B cell (primary cell): Measurements from ENCODE around the gene ODC1. TPM values are rescaled to one million over a fixed set of nuclear protein-coding genes. Genes with fewer than 3 reads are reported as not detected.

ENCODE experiments used
- ATAC-seq: fragments of 200-7000 bp; cut with Tn5 transposase; one replicate; pipeline ENCODE4 v1.10.0; 2021; ENCODE audit warnings: low read depth, mild to moderate bottlenecking, moderate number of reproducible peaks, moderate library complexity
- CTCF ChIA-PET: fragments of 350-600 bp; sonication (Branson Sonifier 250); formaldehyde crosslinking; loops from one replicate; lab custom pipeline; 2021; ENCODE audit warnings: antibody characterized with exemption, inconsistent platforms; lab: Charles Lee
- POLR2A ChIA-PET: fragments of 350-600 bp; sonication (Branson Sonifier 250); formaldehyde crosslinking; loops from one replicate; lab custom pipeline; 2021; ENCODE audit warnings: antibody characterized with exemption; lab: Charles Lee
- DNase-seq: peaks from one replicate; pipeline ENCODE4 v3.0.0; 2013
- H2AFZ ChIP-seq: 2 replicates; pipeline ENCODE4 v1.6.1; 2012; ENCODE audit warnings: mild to moderate bottlenecking, low read depth, low read length; ENCODE audit not compliant: insufficient read depth, poor library complexity, severe bottlenecking
- H3K27ac ChIP-seq, 2 donors: 1 replicate in 1 of 2; 2 replicates in 1 of 2; pipeline ENCODE4 v1.5.1; 2012 to 2013; ENCODE audit warnings: low read length in 2 of 2, mild to moderate bottlenecking in 2 of 2, moderate library complexity in 1 of 2
- H3K27me3 ChIP-seq, 4 experiments: fragments of 200-600 bp in 1 of 4; sonication (generic) in 1 of 4; replicated peaks in 1 of 4; 1 replicate in 2 of 4; 2 replicates in 2 of 4; pipeline versions ENCODE4 v1.6.1 to v1.7.0; 2013 to 2016; ENCODE audit warnings: low read length in 3 of 4, mild to moderate bottlenecking in 2 of 4, mixed read lengths in 1 of 4, moderate library complexity in 1 of 4; ENCODE audit not compliant: insufficient read depth in 4 of 4, control insufficient read depth in 3 of 4; ENCODE audit errors: control extremely low read depth in 1 of 4
- H3K36me3 ChIP-seq, 2 experiments: replicated peaks in 1 of 2; 1 replicate in 1 of 2; 2 replicates in 1 of 2; pipeline versions ENCODE4 v1.6.1 to v1.7.1; 2013; ENCODE audit warnings: low read length in 1 of 2; ENCODE audit not compliant: insufficient read depth in 2 of 2, control insufficient read depth in 1 of 2; ENCODE audit errors: control extremely low read depth in 1 of 2, extremely low read depth in 1 of 2
- H3K4me1 ChIP-seq, 2 donors: fragments of 200-600 bp in 1 of 2; sonication (generic) in 1 of 2; 1 replicate in 1 of 2; 2 replicates in 1 of 2; pipeline versions ENCODE4 v1.5.1 to v1.6.1; 2013 to 2017; ENCODE audit warnings: low read length in 2 of 2; ENCODE audit not compliant: control insufficient read depth in 2 of 2, insufficient read depth in 2 of 2
- H3K4me2 ChIP-seq: replicated peaks from 2 replicates; pipeline ENCODE3; 2012; ENCODE audit warnings: mild to moderate bottlenecking, low read depth, low read length; ENCODE audit not compliant: poor library complexity, severe bottlenecking
- H3K4me3 ChIP-seq, 5 experiments: fragments of 200-600 bp in 1 of 5; sonication (generic) in 1 of 5; 1 replicate in 3 of 5; 2 replicates in 2 of 5; pipeline versions ENCODE4 v1.5.1 to v1.7.0; 2011 to 2016; ENCODE audit warnings: low read length in 4 of 5, mild to moderate bottlenecking in 4 of 5, low read depth in 2 of 5, control low read depth in 1 of 5, moderate library complexity in 1 of 5; ENCODE audit not compliant: insufficient read depth in 1 of 5; ENCODE audit errors: control extremely low read depth in 1 of 5, extremely low read depth in 1 of 5
- H3K79me2 ChIP-seq: fragments of 200-600 bp; sonication (generic); one replicate; pipeline ENCODE4 v1.6.0; 2016; ENCODE audit warnings: low read length; ENCODE audit not compliant: control insufficient read depth, insufficient read depth
- H3K9ac ChIP-seq: fragments of 200-600 bp; sonication (generic); 2 replicates; pipeline ENCODE4 v1.6.1; 2017; ENCODE audit warnings: mild to moderate bottlenecking, low read length, moderate library complexity
- H3K9me3 ChIP-seq, 3 donors: one replicate each; pipeline versions ENCODE4 v1.6.1 to v1.7.1; 2013; ENCODE audit warnings: low read length in 2 of 3; ENCODE audit not compliant: control insufficient read depth in 2 of 3, insufficient read depth in 1 of 3; ENCODE audit errors: control extremely low read depth in 1 of 3
- H4K20me1 ChIP-seq: 2 replicates; pipeline ENCODE4 v1.6.0; 2012; ENCODE audit warnings: mild to moderate bottlenecking, low read length; ENCODE audit not compliant: insufficient read depth, control insufficient read depth, poor library complexity, severe bottlenecking
- H3K27ac Mint-ChIP-seq: one replicate; pipeline ENCODE4 v1.8.0; 2021; ENCODE audit warnings: mixed read lengths
- H3K27me3 Mint-ChIP-seq: one replicate; pipeline ENCODE4 v1.8.0; 2021; ENCODE audit warnings: mixed read lengths
- H3K4me1 Mint-ChIP-seq: one replicate; pipeline ENCODE4 v1.8.0; 2021; ENCODE audit warnings: mixed read lengths
- H3K4me3 Mint-ChIP-seq: one replicate; pipeline ENCODE4 v1.8.0; 2021; ENCODE audit warnings: mixed read lengths
- H3K9me3 Mint-ChIP-seq: one replicate; pipeline ENCODE4 v1.8.0; 2022; ENCODE audit warnings: mixed read lengths; ENCODE audit not compliant: insufficient read depth
- CTCF ChIP-seq: fragments of 200-600 bp; IDR thresholded peaks from one replicate; pipeline ENCODE4 v1.8.0; 2022; ENCODE audit warnings: antibody characterized with exemption, mild to moderate bottlenecking
- EZH2 ChIP-seq: IDR thresholded peaks from 2 replicates; pipeline ENCODE4 v1.6.1; 2012; ENCODE audit warnings: borderline replicate concordance, low read depth, mild to moderate bottlenecking, moderate library complexity, low read length; ENCODE audit not compliant: insufficient read depth, poor library complexity, severe bottlenecking
- WGBS: methylation state at CpG from one replicate; pipeline ENCODE4 v1.1.5; 2013; ENCODE audit warnings: missing lambda C conversion rate; ENCODE audit not compliant: insufficient coverage; 5-methylcytosine and 5-hydroxymethylcytosine counted together
- intact Hi-C: fragments of 100-400 bp; cut with micrococcal nuclease; formaldehyde crosslinking; loops from one replicate; pipeline ENCODE4 v1.10.0; 2022
- polyA plus RNA-seq: library from polyadenylated mRNA; depleted of rRNA; stranded (reverse); fragments of >200 nt; gene quantifications from 2 replicates; pipeline ENCODE4 v1.2.3, GENCODE V29; 2012
- total RNA-seq, 2 donors: library from RNA; stranded (reverse); fragments of 120-200 nt in 1 of 2; gene quantifications; 1 replicate in 1 of 2; 2 replicates in 1 of 2; pipeline versions ENCODE4 v1.2.3 to v1.2.4, GENCODE V29; 2013 to 2022

Gene ODC1
- total and polyA plus RNA-seq, 2 donors (not counting 1 experiment from before 2014, with no cell fraction given), result 88.7 to 171 TPM

- intact Hi-C loops, result no loop called here
- peaks cover 0 to 21% of the 10 kb centered on the region in 2 experiments for H3K36me3 ChIP-seq
- peaks cover 17% of the 10 kb centered on the region for H4K20me1 ChIP-seq
- ATAC-seq, result no peak
- no peak overlapping the region for H3K9ac ChIP-seq
- no peak overlapping the region for H3K4me3 ChIP-seq
- peaks cover 0 to under 1% (median 0%) of the 10 kb centered on the region in 3 donors for H3K9me3 ChIP-seq
- H3K4me1 Mint-ChIP-seq, result peaks cover 28% of the 10 kb centered on the region
- CTCF ChIA-PET, result interaction anchor here (0.6 to 4.3 kb wide), 9 partner anchors 9 to 345 kb away, joined by 3 to 20 read pairs (median 6); no protein-coding TSS in a partner anchor
- TF ChIP-seq EZH2 (no peak), CTCF (no peak)
- H3K4me2 ChIP-seq, result no peak overlapping the region
- H3K79me2 ChIP-seq, result peaks cover 39% of the 10 kb centered on the region
- no peak overlapping the region for H3K27ac ChIP-seq
- H3K4me3 Mint-ChIP-seq, result no peak overlapping the region
- 100% methylated on average over 2 of the region's 6 CpGs for WGBS
- no peaks in the 10 kb centered on the region for H3K9me3 Mint-ChIP-seq
- no peaks in the 10 kb centered on the region for H3K27me3 ChIP-seq
- no peak overlapping the region for H3K27ac Mint-ChIP-seq
- no peak for DNase-seq
- no peak overlapping the region for H2AFZ ChIP-seq
- H3K27me3 Mint-ChIP-seq, result no peaks in the 10 kb centered on the region
- POLR2A ChIA-PET, result interaction anchor here (0.6 kb wide), 1 partner anchor 39 kb away, joined by 14 read pairs; no protein-coding TSS in a partner anchor
- peaks cover 11 to 35% of the 10 kb centered on the region in 2 donors for H3K4me1 ChIP-seq
These were observed 30.4 kb downstream of the ODC1 start for GRCh38 chr2:10417551-10418335.

- Histone ChIP-seq H3K27me3 (no peaks in the 10 kb centered on the region), H3K4me2 (no peak overlapping the region), H2AFZ (no peak overlapping the region), H3K9ac (no peak overlapping the region), H4K20me1 (peaks cover 17% of the 10 kb centered on the region), H3K36me3 (peaks cover 0 to 11% of the 10 kb centered on the region in 2 experiments), H3K4me1 (peaks cover 18 to 55% of the 10 kb centered on the region in 2 donors), H3K4me3 (no peak overlapping the region), H3K79me2 (peaks cover 60% of the 10 kb centered on the region), H3K27ac (no peak overlapping the region), H3K9me3 (peaks cover 0 to 7% (median 5%) of the 10 kb centered on the region in 3 donors)
- Mint-ChIP-seq H3K27me3 (no peaks in the 10 kb centered on the region), H3K27ac (peak overlapping the region; percentile 41), H3K4me3 (no peak overlapping the region), H3K9me3 (no peaks in the 10 kb centered on the region), H3K4me1 (peaks cover 43% of the 10 kb centered on the region)
- TF ChIP-seq EZH2, result no peak
- TF ChIP-seq CTCF, result no peak
- WGBS, result 95% methylated on average over 12 of the region's 12 CpGs
- CTCF ChIA-PET, result interaction anchor here (4.3 kb wide), 1 partner anchor 19 kb away, joined by 20 read pairs; no protein-coding TSS in a partner anchor
- POLR2A ChIA-PET, result no interaction called here
- ATAC-seq, result no peak
- no peak for DNase-seq
- intact Hi-C loops, result no loop called here
These were observed 32.5 kb downstream of the ODC1 start for GRCh38 chr2:10415640-10416039.
